PFSK-1 (cell line): ENCODE data around the gene FAM9A.

Experiments used
- FOXP2 ChIP-seq: optimal IDR thresholded peaks from 2 replicates; pipeline ENCODE3; 2011; ENCODE audit warnings: borderline replicate concordance, control low read depth, inconsistent platforms; ENCODE audit not compliant: insufficient read depth; ENCODE audit errors: extremely low read length, extremely low read depth
- POLR2AphosphoS5 ChIP-seq: IDR thresholded peaks from 2 replicates; pipeline ENCODE4 v1.6.1; 2012; ENCODE audit warnings: low read depth, mild to moderate bottlenecking, control low read depth, low read length, moderate library complexity
- SIN3A ChIP-seq: IDR thresholded peaks from 2 replicates; pipeline ENCODE4 v1.6.1; 2012; ENCODE audit warnings: mild to moderate bottlenecking, low read length, moderate library complexity, borderline replicate concordance; ENCODE audit not compliant: insufficient read depth

- TF ChIP-seq POLR2AphosphoS5 (no peak), FOXP2 (no peak), SIN3A (no peak)
Measured at GRCh38 chrX:8811611-8812010, 10.4 kb upstream of the FAM9A start.
